DMS 273 treated with DMSO at 0.1 percent for 48 hours (cell line): ENCODE data around the gene LCMT2.
A peak's percentile ranks its signal among the peaks of the same experiment; 100 is the strongest.

ENCODE experiments used
- DNase-seq: peaks from one replicate; lab custom pipeline; 2025; lab: John Stamatoyannopoulos, UW

Gene LCMT2, protein sequence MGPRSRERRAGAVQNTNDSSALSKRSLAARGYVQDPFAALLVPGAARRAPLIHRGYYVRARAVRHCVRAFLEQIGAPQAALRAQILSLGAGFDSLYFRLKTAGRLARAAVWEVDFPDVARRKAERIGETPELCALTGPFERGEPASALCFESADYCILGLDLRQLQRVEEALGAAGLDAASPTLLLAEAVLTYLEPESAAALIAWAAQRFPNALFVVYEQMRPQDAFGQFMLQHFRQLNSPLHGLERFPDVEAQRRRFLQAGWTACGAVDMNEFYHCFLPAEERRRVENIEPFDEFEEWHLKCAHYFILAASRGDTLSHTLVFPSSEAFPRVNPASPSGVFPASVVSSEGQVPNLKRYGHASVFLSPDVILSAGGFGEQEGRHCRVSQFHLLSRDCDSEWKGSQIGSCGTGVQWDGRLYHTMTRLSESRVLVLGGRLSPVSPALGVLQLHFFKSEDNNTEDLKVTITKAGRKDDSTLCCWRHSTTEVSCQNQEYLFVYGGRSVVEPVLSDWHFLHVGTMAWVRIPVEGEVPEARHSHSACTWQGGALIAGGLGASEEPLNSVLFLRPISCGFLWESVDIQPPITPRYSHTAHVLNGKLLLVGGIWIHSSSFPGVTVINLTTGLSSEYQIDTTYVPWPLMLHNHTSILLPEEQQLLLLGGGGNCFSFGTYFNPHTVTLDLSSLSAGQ

DNA sequence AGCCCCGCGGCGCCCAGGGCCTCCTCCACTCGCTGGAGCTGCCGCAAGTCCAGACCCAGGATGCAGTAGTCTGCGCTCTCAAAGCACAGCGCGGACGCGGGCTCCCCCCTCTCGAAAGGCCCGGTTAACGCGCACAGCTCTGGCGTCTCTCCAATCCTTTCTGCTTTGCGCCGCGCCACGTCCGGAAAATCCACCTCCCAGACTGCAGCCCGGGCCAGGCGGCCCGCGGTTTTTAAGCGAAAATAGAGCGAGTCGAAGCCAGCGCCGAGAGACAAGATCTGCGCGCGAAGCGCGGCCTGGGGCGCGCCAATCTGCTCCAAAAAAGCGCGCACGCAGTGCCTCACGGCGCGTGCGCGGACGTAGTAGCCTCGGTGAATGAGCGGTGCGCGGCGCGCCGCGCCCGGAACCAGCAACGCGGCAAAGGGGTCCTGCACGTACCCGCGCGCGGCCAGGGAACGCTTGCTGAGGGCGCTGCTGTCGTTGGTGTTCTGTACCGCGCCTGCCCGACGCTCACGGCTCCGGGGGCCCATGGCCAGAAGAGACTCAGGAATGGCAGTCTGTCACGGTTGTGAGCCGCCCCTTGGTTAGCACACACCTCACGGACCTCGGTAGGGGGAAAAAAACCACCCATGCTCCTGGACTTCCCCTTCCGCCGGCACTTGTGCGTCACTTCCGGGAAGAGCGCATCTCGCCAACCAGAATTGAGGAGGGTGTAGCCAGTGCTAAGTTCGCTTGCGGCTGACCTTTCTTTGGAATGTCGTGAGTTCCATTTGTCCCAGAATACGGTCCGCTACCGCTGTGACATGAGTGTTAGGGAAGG lies at the start of gene LCMT2:
LCMT2 (minus strand) TSS at position 614 of the 820 bp plus-strand sequence; CDS start at position 530, 84 bp downstream.
- DNase-seq, result peak; percentile 66

DNA sequence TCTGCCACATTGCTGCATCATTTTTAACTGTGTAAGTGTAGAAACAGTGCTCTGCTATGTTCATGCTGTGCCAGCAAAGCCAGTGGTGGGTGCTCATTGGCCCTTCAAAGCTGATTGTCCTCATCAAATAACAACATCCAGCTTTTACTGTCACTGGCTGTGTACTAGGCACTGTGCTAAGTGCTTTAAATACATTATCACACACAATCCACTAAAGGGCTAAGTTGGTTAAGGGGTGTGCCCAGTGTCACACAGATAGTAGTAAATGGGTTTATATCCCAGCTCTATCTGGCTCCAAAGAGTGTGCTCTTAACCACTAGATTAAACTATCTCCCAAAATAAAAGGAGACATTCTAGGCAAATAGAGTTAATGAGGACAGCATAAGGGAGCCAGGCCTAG lies 48.2 kb upstream of the LCMT2 start:
- DNase-seq, result no peak

DNA sequence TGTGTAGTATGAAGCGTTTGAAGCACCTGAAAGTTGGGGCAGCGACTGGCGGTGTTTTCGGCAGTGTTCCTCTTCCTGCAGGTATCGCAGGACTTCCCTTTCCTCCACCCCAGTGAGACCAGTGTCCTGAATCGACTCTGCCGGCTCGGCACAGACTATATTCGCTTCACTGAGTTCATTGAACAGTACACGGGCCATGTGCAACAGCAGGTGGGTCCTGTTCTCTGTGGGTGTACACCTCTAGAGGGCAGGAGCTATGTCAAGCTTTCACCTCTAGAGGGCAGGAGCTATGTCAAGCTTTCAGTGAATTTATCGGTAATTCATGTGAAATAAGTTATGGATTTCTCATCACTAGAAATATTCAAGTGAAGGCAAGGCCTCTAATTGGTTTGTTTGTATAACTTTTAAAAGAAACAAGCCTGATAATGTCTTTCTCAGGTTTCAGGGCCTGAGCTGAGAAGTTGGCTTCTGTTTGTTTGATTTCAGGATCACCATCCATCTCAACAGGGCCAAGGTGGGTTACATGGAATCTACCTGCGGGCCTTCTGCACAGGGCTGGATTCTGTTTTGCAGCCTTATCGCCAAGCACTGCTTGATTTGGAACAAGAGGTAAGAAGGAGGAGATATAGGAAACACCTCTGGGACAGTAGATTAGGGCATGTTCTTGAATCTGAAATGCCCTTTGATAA lies 45.8 kb upstream of the LCMT2 start:
- no peak for DNase-seq

DNA sequence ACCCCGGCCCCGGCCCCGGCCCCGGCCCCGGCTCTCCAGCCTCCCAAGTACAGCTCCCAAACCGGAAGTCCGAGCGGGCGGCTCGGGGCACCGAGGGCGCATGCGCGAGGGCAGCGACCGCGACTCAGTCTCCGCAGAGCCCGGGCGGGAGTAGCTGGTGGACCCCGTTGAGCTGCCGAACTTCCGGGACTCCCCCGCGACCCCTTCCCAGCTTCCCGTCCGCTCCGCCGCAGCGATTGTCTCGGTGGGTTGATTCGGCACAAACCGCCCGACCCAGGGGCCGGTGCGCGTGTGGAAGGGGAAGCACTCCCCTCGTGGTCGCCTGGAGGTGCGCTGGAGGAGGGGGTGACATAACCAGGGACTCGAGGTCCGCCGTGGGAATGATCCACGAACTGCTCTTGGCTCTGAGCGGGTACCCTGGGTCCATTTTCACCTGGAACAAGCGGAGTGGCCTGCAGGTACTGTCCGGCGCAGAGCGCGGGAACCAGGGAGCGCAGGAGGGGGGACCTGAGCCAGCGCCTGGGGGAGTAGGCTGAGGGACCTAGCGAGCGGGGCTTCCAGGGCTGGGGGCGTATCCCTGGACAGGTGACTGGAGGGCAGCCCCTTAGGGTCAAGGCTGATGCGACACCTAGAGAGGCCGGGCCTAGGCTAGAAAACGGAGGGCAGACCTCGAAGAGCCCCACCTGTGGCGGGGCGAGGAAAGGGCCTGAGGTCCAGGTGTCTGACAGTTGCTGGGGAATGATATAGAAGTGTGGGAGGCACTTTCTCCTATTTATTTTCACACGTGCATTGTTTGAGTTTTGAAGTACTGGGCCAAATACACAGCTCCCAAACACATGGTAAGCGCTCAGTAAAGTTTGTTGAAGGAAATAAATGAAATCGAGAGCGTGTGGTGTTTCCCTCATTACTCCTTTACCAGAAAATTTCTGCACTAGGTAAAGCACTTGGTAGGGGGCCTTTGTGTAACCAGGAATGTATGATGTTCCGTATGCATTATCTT lies 40.9 kb upstream of the LCMT2 start, which contains the start of the genes TUBGCP4 and ZSCAN29:
TUBGCP4 (plus strand) TSS at position 127 of the 1,000 bp plus-strand sequence; CDS start at position 381, 254 bp downstream.
ZSCAN29 (minus strand) TSS at position 69 of the 1,000 bp plus-strand sequence. CDS start 1,130 bp downstream, outside the sequence.
- DNase-seq, result no peak

DNA sequence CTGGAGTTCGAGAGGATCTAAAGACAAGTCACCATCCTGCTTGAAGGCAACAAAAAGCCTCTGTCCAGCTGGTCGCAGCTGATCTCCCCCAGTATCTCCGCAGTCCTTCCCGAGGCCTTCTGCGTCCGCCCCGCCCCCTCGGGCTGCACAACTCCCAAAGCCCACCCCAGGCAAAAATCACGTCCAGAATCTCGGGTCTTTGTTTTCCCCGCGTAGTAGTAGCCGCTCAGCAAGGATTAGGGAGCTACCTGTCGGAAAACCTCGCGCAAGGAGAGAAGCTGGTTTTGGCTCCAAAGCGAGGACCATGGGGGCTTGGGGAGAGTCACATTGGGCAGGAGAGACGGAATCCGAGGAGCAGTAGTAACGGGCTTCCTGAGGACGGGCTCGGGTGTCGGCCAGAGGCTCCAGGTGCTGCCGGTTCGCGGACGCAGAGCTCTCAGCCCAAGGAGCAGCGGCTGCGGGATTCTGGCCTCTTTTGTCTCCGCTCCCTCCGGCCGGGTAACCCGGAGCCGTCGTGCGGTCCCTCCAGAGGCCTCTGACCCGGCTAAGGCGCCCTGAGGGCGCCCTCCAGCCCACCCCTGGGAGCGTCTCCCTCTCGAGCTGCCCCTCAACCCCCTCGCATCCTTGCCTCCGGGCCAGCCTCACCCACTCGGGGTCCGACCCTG lies 40.1 kb upstream of the LCMT2 start:
- DNase-seq, result no peak

DNA sequence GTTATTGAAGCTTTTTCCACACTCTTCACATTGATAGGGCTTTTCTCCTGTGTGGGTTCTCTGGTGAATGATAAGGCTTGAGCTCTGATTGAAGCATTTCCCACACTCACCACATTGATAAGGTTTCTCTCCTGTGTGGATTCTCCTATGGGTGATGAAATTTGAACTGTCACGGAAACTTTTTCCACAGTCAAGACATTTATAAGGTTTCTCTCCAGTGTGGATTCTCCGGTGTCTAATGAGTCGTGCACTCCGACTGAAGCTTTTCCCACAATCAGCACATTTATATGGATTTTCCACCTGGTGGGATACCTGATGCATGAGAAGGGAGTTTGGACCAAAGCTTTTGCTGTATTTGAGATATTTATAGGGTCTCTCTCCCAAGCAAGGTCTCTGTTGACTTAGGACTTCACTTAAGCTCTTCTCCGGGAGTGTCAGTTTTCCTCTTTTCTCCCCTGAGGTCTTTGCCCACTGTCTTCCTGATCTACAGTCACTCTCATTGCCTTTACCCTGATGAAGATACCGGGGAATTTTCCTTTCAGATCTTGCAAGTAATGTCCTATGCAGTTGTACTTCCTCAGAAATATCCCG lies 31.0 kb upstream of the LCMT2 start:
- no peak for DNase-seq

DNA sequence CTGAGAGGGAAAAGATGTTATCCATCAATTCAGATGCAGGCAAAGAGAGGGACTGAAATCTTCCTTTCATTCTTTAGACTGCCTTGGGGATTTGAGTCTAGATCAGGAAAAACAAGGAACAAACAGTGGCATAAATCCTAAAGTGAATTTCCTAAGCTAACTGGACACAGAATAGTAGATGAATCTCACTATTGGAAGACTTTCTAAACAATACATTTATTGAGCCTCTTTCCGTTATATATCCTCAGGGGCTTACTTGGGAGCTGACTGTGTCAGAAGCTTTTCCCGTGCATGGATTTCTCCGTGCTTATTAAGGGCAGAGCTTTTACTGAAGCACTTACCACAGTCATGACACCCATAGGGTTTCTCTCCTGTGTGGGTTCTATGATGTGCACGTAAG lies 30.4 kb upstream of the LCMT2 start:
- no peak for DNase-seq

DNA sequence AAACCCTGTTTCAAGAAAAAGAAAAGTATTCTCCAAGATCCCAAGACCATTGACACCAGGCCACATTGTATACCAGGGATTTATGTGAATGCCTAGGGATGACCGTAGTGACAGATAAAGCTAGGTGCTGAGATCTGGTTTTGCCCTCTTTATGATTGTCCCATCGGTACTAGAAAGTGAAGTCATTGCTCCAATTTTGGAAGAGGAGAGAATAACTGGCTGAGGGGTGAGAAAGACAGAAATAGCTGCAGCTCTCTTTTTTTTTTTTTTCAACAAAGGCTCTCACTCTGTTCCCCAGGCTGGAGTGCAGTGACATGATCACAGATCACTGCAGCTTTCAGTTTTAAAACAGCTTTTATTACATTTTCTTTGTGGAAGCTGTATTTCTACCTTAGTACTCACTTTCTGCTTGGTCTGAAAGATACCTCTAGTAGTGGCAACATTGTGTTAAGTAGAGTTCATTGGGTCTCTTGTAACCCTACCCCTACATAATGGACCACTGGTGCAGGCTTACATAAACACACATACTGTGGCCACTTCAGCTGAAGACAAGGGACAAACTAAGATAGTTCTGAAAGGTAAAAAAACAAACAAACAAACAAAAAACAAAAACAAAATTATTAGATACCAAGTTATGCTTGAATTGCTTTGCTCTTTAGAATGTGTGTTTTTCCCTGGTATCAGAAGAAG lies 22.5 kb upstream of the LCMT2 start:
- no peak for DNase-seq

DNA sequence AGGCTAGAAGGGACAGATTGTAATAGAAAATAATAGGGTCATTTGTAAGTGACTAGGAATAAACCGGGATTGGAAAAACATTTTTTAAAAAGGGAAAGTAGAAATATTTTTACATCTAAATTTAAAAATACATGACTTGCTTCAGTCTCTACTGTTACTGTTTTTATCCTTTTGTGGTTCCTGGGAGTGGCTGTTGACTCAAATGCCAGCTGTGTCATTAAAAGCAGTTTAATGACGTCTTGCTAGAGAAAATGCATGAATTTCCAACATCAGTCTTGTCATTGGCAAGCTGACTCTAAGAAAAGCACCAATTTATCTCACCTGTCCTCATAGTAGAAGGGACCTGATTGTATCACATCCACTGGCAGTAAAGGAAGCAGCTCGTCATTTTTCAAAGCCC lies 16.7 kb upstream of the LCMT2 start:
- DNase-seq, result no peak

DNA sequence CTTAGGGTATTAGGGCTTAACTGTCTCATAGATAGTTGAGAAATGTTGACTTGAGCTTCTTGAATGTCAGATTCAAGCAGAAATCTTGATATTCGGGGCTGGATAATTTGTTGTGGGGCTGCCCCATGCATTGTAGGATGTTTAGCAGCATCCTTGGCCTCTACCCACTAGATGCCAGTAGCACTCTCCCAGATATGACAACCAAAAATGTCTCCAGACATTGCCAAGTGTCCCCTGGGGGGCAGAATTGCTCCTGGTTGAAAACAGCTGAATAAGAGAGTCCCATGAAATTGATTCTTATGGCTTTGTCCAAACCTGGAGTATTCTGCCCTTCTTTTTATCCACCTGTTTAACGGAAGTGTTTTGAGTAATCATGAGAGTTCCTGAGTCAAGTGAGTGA lies 15.9 kb upstream of the LCMT2 start:
- DNase-seq, result no peak

DNA sequence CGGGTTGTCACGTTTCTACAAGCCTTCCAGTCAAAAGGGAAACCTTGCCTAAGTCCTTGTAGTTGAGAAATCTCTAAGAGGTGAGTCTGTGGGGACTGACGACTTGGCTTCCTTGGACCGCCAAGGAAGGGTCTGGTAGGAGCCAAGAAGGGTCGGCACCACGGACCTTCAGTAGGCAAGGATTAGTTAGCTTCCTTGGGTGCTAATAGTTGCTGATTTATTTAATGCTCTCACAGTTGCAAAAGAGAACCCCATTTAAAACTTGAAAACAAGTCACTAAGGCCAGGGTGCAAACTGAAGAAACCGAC lies 361 bp upstream of the LCMT2 start:
- DNase-seq, result no peak

DNA sequence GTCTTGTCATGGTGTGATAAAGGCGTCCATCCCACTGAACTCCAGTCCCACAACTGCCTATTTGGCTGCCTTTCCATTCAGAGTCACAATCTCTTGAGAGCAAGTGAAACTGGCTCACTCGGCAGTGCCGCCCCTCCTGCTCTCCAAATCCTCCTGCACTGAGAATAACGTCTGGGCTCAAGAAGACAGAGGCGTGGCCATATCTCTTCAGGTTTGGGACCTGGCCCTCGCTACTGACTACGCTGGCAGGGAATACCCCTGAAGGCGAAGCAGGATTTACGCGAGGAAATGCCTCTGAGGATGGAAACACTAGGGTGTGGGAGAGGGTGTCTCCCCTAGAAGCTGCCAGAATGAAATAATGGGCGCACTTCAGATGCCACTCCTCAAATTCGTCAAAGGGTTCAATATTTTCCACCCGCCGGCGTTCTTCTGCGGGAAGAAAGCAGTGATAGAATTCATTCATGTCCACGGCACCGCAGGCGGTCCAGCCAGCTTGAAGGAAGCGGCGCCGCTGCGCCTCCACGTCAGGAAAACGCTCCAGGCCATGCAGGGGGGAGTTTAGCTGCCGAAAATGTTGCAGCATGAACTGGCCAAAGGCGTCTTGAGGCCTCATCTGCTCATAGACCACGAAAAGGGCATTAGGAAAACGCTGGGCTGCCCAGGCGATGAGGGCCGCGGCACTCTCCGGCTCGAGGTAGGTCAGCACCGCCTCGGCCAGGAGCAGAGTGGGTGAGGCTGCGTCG lies 985 bp downstream of the LCMT2 start:
- DNase-seq, result no peak

DNA sequence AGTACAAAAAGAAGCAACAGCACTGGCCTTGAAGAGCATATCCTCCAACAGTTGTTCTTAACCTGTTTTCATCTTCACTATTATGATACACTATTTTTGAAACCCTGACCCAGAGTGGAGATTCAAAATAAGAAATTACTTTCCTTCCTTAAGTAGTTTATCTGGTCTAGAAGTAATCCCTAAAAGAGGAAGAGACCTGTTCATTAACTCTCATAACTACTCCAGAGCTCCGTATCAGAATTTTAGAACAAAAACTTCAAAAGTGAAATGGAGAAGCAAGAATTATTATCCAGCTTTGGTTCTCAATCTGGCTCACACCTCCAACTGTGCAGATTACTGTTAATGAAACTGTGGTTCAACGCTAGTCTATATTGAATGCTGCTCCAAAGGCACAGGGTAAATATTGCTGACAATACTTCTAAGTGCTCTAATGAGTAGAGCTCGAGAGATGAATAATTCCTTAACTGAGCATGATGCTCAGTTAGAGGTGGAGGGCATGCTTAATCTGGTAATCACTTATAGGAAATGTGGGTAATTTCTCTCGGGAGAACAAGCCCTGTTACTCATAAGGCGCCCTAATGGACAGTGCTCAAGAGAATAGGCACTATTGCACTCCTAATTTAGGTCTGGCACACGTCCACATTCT lies 5.2 kb downstream of the LCMT2 start:
- DNase-seq, result no peak

DNA sequence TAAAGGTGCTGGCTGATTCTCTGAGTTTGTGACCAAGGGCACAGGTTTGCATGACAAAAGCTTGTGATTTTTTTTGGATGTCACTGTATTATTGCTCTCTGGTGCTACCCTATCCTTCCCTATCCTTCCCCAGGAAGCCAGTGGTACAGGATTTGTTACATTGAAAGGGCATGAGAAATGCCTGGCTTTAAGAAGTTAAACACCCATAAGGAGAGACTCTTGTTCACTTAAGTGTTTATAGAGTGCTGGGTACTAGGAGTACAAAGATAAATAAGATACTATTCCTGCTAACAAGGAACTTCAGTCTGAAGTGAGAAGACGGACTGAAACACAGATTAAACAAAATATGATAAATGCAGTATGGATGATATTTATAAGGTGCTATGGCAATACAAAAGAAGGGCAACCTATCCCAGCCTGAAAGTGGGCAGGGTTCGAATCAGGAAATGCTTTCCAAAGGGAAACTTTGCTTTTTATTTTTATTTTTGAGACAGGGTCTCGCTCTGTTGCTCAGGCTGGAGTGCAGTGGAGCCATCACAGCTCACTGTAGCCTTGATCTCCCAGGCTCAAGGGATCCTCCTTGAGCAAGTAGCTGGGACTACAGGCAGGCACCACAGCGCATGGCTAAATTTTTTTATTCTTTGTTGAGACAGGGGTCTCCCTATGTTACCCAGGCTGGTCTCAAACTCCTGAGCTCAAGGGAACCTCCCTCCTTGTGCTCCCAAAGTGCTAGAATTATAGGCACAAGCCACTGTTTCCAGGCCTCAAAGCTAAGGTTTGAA lies 11.2 kb downstream of the LCMT2 start:
- DNase-seq, result no peak

DNA sequence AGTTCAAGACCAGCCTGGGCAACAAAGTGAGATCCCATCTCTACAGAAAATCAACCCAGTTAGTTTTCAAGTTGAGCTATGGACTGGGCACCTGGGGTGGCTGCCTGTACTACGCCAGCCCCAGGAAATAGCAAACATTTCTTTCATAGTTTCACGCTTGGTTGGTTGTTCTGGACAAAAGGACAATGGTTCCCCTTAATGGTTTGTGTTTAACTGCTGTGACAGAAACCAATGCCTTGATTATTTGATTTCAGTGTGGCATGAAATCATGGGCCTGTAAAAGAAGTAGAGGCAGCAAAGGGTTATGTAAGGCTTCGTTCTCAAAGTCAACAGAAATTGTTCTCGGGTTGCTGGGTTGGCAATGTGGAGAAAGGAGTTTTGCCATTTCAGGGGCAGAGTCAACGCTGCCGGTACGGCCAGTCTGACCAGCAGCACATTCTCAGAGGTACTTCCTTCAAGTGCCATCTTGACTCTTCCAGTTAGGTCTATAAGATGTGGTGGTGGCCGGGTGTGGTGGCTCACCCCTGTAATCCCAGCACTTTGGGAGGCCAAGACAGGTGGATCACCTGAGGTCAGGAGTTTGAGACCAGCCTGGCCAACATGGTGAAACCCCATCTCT lies 12.7 kb downstream of the LCMT2 start:
- no peak for DNase-seq

DNA sequence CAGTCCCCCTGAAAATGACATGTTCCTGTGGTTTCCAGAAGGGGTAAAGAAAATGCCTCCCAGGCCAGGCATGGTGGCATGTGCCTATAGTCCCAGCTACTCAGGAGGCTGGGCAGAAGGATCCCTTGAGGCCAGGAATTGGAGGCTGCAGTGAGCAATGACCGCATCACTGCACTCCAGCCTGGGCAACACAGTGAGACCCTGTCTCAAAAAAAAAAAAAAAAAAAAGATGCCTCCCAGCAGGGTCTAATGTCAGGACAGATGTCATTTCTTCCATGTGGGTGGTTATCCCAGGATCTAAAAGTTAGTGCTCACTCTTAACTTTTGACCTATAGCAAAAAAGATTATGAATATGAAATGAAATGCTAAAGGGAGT lies 13.4 kb downstream of the LCMT2 start:
- no peak for DNase-seq
